Measurements from ENCODE around the gene CDADC1. TPM values are rescaled to one million over a fixed set of nuclear protein-coding genes. Genes with fewer than 3 reads are reported as not detected.

The CDADC1 gene
- polyA plus RNA-seq (2012; ENCODE audit: missing spikeins), result 5.8 TPM

GRCh38 chr13:49247643-49248621, at the start of gene CDADC1:
CDADC1 (plus strand) TSS chr13:49247925; CDS start chr13:49248038, 113 bp downstream.
- DNase-seq (ENCODE audit: insufficient read length) (peak; percentile 78), FAIRE-seq (peak; percentile 99)
- TF ChIP-seq POLR2AphosphoS5 (IDR thresholded peaks at IDR 0.05; ENCODE audit: low read depth, low read length) (peak; percentile 73; the same call in 1 of the 2 replicates), TAF1 (IDR thresholded peaks at IDR 0.05; ENCODE audit: borderline replicate concordance, low read depth, low read length) (no peak), POLR2A (IDR thresholded peaks at IDR 0.05; ENCODE audit: low read depth, low read length) (peak; percentile 84)

- no peak for FAIRE-seq
- TF ChIP-seq POLR2A (IDR thresholded peaks at IDR 0.05; ENCODE audit: low read depth, low read length) (no peak), POLR2AphosphoS5 (IDR thresholded peaks at IDR 0.05; ENCODE audit: low read depth, low read length) (no peak), TAF1 (IDR thresholded peaks at IDR 0.05; ENCODE audit: borderline replicate concordance, low read depth, low read length) (no peak)
- no peak for DNase-seq (ENCODE audit: insufficient read length)
Measured at GRCh38 chr13:49206641-49207040, 41.1 kb upstream of the CDADC1 start.

GRCh38 chr13:49208619-49209018, 39.1 kb upstream of the CDADC1 start:
- DNase-seq (ENCODE audit: insufficient read length) (no peak), FAIRE-seq (no peak)
- TF ChIP-seq TAF1 (IDR thresholded peaks at IDR 0.05; ENCODE audit: borderline replicate concordance, low read depth, low read length) (no peak), POLR2A (IDR thresholded peaks at IDR 0.05; ENCODE audit: low read depth, low read length) (no peak), POLR2AphosphoS5 (IDR thresholded peaks at IDR 0.05; ENCODE audit: low read depth, low read length) (no peak)

GRCh38 chr13:49210114-49210513, 37.6 kb upstream of the CDADC1 start:
- TF ChIP-seq TAF1 (IDR thresholded peaks at IDR 0.05; ENCODE audit: borderline replicate concordance, low read depth, low read length) (no peak), POLR2AphosphoS5 (IDR thresholded peaks at IDR 0.05; ENCODE audit: low read depth, low read length) (no peak), POLR2A (IDR thresholded peaks at IDR 0.05; ENCODE audit: low read depth, low read length) (no peak)
- no peak for FAIRE-seq
- no peak for DNase-seq (ENCODE audit: insufficient read length)

- DNase-seq (ENCODE audit: insufficient read length) (no peak), FAIRE-seq (no peak)
- TF ChIP-seq POLR2A (IDR thresholded peaks at IDR 0.05; ENCODE audit: low read depth, low read length) (0 out of 2 replicates have a peak, but pooled peaks have one; percentile 18), POLR2AphosphoS5 (IDR thresholded peaks at IDR 0.05; ENCODE audit: low read depth, low read length) (no peak)
Measured at GRCh38 chr13:49210669-49211068, 37.1 kb upstream of the CDADC1 start.

- no peak for DNase-seq (ENCODE audit: insufficient read length)
- FAIRE-seq, result no peak
- TF ChIP-seq POLR2AphosphoS5 (IDR thresholded peaks at IDR 0.05; ENCODE audit: low read depth, low read length), result no peak
Measured at GRCh38 chr13:49213539-49213938, 34.2 kb upstream of the CDADC1 start.

GRCh38 chr13:49213997-49214916, 33.5 kb upstream of the CDADC1 start:
- DNase-seq (ENCODE audit: insufficient read length) (no peak), FAIRE-seq (no peak)
- TF ChIP-seq POLR2AphosphoS5 (IDR thresholded peaks at IDR 0.05; ENCODE audit: low read depth, low read length) (no peak), POLR2A (IDR thresholded peaks at IDR 0.05; ENCODE audit: low read depth, low read length) (no peak), TAF1 (IDR thresholded peaks at IDR 0.05; ENCODE audit: borderline replicate concordance, low read depth, low read length) (no peak)

GRCh38 chr13:49214917-49215376, 32.8 kb upstream of the CDADC1 start:
- DNase-seq (ENCODE audit: insufficient read length), result peak; percentile 19
- no peak for FAIRE-seq
- no peak for TF ChIP-seq POLR2A (IDR thresholded peaks at IDR 0.05; ENCODE audit: low read depth, low read length)
- TF ChIP-seq TAF1 (IDR thresholded peaks at IDR 0.05; ENCODE audit: borderline replicate concordance, low read depth, low read length), result no peak
- TF ChIP-seq POLR2AphosphoS5 (IDR thresholded peaks at IDR 0.05; ENCODE audit: low read depth, low read length), result no peak

- TF ChIP-seq POLR2A (IDR thresholded peaks at IDR 0.05; ENCODE audit: low read depth, low read length) (no peak), TAF1 (IDR thresholded peaks at IDR 0.05; ENCODE audit: borderline replicate concordance, low read depth, low read length) (no peak), POLR2AphosphoS5 (IDR thresholded peaks at IDR 0.05; ENCODE audit: low read depth, low read length) (no peak)
- FAIRE-seq (no peak), DNase-seq (ENCODE audit: insufficient read length) (no peak)
Measured at GRCh38 chr13:49216334-49216733, 31.4 kb upstream of the CDADC1 start.

- TF ChIP-seq TAF1 (IDR thresholded peaks at IDR 0.05; ENCODE audit: borderline replicate concordance, low read depth, low read length) (no peak), POLR2A (IDR thresholded peaks at IDR 0.05; ENCODE audit: low read depth, low read length) (no peak), POLR2AphosphoS5 (IDR thresholded peaks at IDR 0.05; ENCODE audit: low read depth, low read length) (no peak)
- FAIRE-seq, result no peak
- DNase-seq (ENCODE audit: insufficient read length), result no peak
Measured at GRCh38 chr13:49217962-49218492, 29.7 kb upstream of the CDADC1 start.

GRCh38 chr13:49218493-49219051, 29.2 kb upstream of the CDADC1 start:
- no peak for FAIRE-seq
- no peak for TF ChIP-seq POLR2AphosphoS5 (IDR thresholded peaks at IDR 0.05; ENCODE audit: low read depth, low read length)
- TF ChIP-seq TAF1 (IDR thresholded peaks at IDR 0.05; ENCODE audit: borderline replicate concordance, low read depth, low read length), result no peak
- TF ChIP-seq POLR2A (IDR thresholded peaks at IDR 0.05; ENCODE audit: low read depth, low read length), result no peak

More at GRCh38 chr13:49218493-49219051, 29.2 kb upstream of the CDADC1 start:
- DNase-seq (ENCODE audit: insufficient read length), result no peak

Data from GM12892 (cell line).